Measurements from ENCODE around the gene LAMA5. TPM values are rescaled to one million over a fixed set of nuclear protein-coding genes. Genes with fewer than 3 reads are reported as not detected.

LAMA5 gene
- total RNA-seq, 1 experiment from 2014 or later: 61.0 TPM

DNA sequence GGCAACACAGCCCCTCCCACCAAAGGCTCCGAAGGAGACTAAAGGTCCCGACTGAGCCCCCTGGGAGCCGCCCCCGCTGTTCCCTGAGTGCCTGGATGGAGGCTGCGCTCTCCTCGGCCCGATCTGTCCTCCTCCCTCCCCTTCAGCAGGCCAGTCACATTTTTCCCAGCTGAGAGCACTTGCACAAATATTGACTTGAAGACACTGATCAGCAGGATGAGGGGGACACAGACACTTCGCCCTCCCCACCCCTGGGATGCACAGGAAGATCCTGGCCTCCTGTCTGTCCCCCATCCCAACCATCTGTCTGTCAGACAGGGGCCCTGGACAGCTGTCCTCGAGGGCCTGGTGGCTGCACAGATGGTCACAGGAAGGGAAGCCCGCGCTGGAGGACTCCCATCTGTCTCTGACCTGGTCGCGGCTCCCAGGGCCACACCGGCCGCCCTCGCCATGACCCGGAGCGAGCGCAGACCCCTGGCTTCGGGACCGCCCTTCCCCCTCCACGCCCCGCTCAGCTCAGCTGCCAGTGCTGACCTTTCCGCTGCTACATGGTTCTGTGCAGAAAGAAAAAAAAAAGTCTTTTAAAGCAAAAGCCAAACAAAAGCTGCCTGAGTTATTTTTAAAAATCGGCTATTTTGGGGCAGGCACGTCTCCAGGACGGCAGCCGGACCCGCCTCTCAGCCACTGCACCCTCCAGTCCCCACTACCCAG is 11.1 kb downstream of the LAMA5 start:
- Histone ChIP-seq H3K27me3 (ENCODE audit: control insufficient read depth, insufficient read depth, low read length) (no peaks in the 10 kb centered on the region), H3K4me3 (ENCODE audit: insufficient read depth, low read depth, low read length) (no peak overlapping the region), H3K36me3 (replicated peaks; ENCODE audit: control insufficient read depth, insufficient read depth, low read length) (peaks cover 3% of the 10 kb centered on the region; the same call in 1 of the 2 replicates)
- peak; percentile 78 for DNase-seq

GRCh38 chr20:62355516-62355877 is 11.6 kb downstream of the LAMA5 start:
- Histone ChIP-seq H3K36me3 (replicated peaks; ENCODE audit: control insufficient read depth, insufficient read depth, low read length) (peaks cover 7% of the 10 kb centered on the region), H3K4me3 (ENCODE audit: insufficient read depth, low read depth, low read length) (no peak overlapping the region), H3K27me3 (ENCODE audit: control insufficient read depth, insufficient read depth, low read length) (no peaks in the 10 kb centered on the region)
- DNase-seq: peak; percentile 85

DNA sequence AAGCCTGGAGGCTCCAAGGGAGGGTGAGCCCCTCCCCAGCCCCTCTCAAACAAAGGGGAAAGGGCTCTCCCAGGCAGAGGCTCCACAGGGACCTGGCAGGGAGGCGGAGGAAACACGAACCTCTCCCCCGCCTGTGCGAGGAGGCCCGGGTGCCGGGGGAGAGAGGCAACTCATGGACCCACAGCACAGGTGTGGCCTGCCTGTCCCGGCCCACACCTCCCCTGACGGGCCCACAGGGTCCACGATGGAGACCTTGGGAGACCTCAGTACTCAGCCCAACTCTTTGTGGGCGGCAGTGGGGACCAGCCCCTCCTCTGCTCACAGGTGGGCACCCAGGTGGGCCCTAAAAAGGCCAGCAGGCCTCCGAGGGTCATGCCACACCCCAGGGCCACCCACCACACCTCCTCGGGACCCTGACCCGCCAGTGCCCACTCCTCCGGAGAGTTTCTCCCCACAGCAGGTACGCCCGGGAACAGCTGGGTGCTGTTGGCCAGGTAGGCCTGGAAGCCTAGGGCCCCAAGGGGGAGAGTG is 12.2 kb downstream of the LAMA5 start:
- no peak for DNase-seq
- Histone ChIP-seq H3K36me3 (replicated peaks; ENCODE audit: control insufficient read depth, insufficient read depth, low read length) (peaks cover 13% of the 10 kb centered on the region), H3K4me3 (ENCODE audit: insufficient read depth, low read depth, low read length) (no peak overlapping the region), H3K27me3 (ENCODE audit: control insufficient read depth, insufficient read depth, low read length) (no peaks in the 10 kb centered on the region)

DNA sequence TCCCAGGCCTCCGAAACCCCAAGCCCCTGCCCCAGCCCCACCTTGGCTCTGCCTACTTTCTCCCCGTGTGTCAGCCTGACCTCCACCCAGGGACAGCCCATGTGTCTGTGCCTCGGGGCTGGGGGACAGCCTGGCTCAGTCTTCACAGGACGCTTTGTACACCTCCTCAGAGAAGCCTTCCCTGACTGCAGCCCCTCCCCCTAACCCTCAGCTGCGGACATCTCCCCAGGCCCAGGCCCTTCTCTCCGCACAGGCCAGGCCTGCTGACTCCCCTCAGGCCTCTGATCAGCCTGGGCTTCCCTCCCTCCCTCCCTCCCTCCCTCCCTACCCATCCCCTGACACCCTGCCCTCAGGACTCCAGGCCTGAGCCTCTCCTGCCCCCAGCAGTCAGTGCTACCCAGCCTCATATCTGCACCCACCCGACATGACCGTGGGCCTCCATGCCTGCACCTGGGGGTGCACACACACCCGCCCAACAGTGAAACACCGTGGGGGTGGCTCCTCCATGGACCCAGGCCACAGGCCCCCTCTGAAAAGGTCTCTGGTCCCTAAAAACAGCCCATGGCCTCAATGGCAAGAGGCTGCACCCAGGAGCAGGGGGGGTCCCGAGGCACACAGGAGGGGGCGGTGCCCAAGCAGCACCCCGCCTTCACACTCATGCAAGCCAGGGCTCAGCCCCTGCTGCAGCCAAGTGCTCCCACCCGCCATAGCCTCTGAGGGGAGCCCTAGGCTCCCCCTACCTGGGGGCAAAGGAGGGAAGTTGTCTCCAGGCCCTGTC is 12.9 kb downstream of the LAMA5 start:
- Histone ChIP-seq H3K4me3 (ENCODE audit: insufficient read depth, low read depth, low read length) (no peak overlapping the region), H3K36me3 (replicated peaks; ENCODE audit: control insufficient read depth, insufficient read depth, low read length) (peaks cover 13% of the 10 kb centered on the region), H3K27me3 (ENCODE audit: control insufficient read depth, insufficient read depth, low read length) (no peaks in the 10 kb centered on the region)
- DNase-seq: peak; percentile 79

GRCh38 chr20:62353289-62354030 is 13.7 kb downstream of the LAMA5 start:
- H3K4me3 ChIP-seq (ENCODE audit: insufficient read depth, low read depth, low read length): no peak overlapping the region
- no peak for DNase-seq
- H3K36me3 ChIP-seq (replicated peaks; ENCODE audit: control insufficient read depth, insufficient read depth, low read length): peaks cover 13% of the 10 kb centered on the region
- H3K27me3 ChIP-seq (ENCODE audit: control insufficient read depth, insufficient read depth, low read length): no peaks in the 10 kb centered on the region

- no peak for DNase-seq
- Histone ChIP-seq H3K36me3 (replicated peaks; ENCODE audit: control insufficient read depth, insufficient read depth, low read length) (peaks cover 16% of the 10 kb centered on the region), H3K27me3 (ENCODE audit: control insufficient read depth, insufficient read depth, low read length) (no peaks in the 10 kb centered on the region), H3K4me3 (ENCODE audit: insufficient read depth, low read depth, low read length) (no peak overlapping the region)
These were observed 14.5 kb downstream of the LAMA5 start for GRCh38 chr20:62352402-62353288.

GRCh38 chr20:62351469-62352401 is 15.4 kb downstream of the LAMA5 start:
- Histone ChIP-seq H3K36me3 (replicated peaks; ENCODE audit: control insufficient read depth, insufficient read depth, low read length) (peaks cover 20% of the 10 kb centered on the region), H3K4me3 (ENCODE audit: insufficient read depth, low read depth, low read length) (no peak overlapping the region), H3K27me3 (ENCODE audit: control insufficient read depth, insufficient read depth, low read length) (no peaks in the 10 kb centered on the region)
- no peak for DNase-seq

DNA sequence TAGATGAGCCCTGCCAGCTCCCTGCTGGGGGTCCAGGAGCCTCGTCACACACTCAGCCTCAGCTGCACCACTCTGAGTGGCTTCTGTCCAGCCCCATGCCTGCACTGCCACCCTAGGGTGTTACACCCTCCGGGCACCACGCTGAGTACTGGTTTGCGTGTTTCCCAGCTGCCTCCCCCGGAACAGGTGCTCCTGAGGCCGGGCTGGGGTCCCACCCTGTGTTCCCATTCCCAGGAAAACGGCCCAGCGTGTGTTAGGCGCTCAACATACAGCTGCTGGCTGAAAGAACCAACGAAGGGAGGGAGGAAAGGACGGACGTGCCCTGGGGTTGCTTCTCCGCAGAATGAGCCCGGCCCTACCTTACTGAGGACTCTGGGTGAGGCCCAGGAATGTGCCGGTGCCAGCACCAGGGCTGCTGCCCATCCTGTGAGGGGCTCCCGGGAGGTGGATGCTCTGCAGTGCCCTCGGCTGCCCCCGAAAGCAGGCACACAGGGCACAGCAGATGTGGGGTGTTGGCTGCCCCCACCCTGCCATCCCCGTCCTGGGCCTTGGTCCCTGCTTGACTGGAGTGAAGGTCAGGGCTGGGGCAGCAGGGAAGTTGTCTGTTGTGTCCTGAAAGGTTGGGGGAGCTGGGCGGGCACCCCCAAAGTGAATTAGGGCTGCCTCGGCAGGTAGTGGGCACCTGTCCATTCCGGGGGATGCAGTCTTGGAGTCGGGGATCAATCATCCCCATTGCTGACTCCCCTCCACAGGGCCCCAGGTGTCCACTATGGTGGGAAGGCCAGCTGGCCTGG is 16.3 kb downstream of the LAMA5 start:
- peaks cover 23% of the 10 kb centered on the region for H3K36me3 ChIP-seq (replicated peaks; ENCODE audit: control insufficient read depth, insufficient read depth, low read length)

GRCh38 chr20:62350098-62350628 is 16.9 kb downstream of the LAMA5 start:
- Histone ChIP-seq H3K36me3 (replicated peaks; ENCODE audit: control insufficient read depth, insufficient read depth, low read length) (peaks cover 26% of the 10 kb centered on the region), H3K27me3 (ENCODE audit: control insufficient read depth, insufficient read depth, low read length) (no peaks in the 10 kb centered on the region), H3K4me3 (ENCODE audit: insufficient read depth, low read depth, low read length) (no peak overlapping the region)
- DNase-seq: no peak

More for the DNA sequence above, 16.3 kb downstream of the LAMA5 start:
- Histone ChIP-seq H3K4me3 (ENCODE audit: insufficient read depth, low read depth, low read length) (no peak overlapping the region), H3K27me3 (ENCODE audit: control insufficient read depth, insufficient read depth, low read length) (no peaks in the 10 kb centered on the region)
- no peak for DNase-seq

GRCh38 chr20:62349556-62350097 is 17.5 kb downstream of the LAMA5 start:
- Histone ChIP-seq H3K27me3 (ENCODE audit: control insufficient read depth, insufficient read depth, low read length) (no peaks in the 10 kb centered on the region), H3K36me3 (replicated peaks; ENCODE audit: control insufficient read depth, insufficient read depth, low read length) (peaks cover 28% of the 10 kb centered on the region), H3K4me3 (ENCODE audit: insufficient read depth, low read depth, low read length) (no peak overlapping the region)
- DNase-seq: no peak

DNA sequence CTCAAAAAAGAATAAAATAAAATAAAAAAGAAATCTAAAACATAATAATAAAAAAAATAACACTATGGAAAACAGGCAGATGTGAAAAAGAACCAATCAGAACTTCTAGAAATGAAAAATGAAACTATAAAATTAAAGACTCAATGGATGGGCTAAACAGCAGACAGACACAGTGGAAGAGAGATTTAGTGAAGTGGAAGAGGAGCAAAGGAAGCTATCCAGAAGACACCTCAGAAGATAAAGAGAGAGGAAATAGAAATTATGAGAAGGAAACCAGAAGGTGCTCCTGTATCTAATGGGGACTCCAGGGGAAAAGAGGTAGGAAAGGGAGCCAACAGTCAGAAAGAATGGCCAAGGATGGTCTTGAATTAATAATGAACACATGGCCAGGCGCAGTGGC is 18.5 kb downstream of the LAMA5 start:
- peaks cover 31% of the 10 kb centered on the region for H3K36me3 ChIP-seq (replicated peaks; ENCODE audit: control insufficient read depth, insufficient read depth, low read length)
- H3K27me3 ChIP-seq (ENCODE audit: control insufficient read depth, insufficient read depth, low read length): no peaks in the 10 kb centered on the region
- DNase-seq: no peak
- no peak overlapping the region for H3K4me3 ChIP-seq (ENCODE audit: insufficient read depth, low read depth, low read length)

- Histone ChIP-seq H3K27me3 (ENCODE audit: control insufficient read depth, insufficient read depth, low read length) (no peaks in the 10 kb centered on the region), H3K4me3 (ENCODE audit: insufficient read depth, low read depth, low read length) (no peak overlapping the region), H3K36me3 (replicated peaks; ENCODE audit: control insufficient read depth, insufficient read depth, low read length) (peaks cover 35% of the 10 kb centered on the region)
- DNase-seq: no peak
These were observed 19.7 kb downstream of the LAMA5 start for GRCh38 chr20:62347445-62347844.

Measured in H7 (cell line).